HepG2 (cell line): ENCODE data around the gene TRIM25. TPM values are rescaled to one million over a fixed set of nuclear protein-coding genes. Genes with fewer than 3 reads are reported as not detected.

Experiments
- ATF7 ChIP-seq, 2 experiments: fragments of 450-650 bp in 1 of 2; sonication (generic) in 1 of 2; formaldehyde crosslinking in 1 of 2; IDR thresholded peaks; 2 replicates each; pipeline versions ENCODE4 v1.4.0 to v1.6.1; 2016 to 2020; ENCODE audit warnings: antibody characterized with exemption in 1 of 2, mild to moderate bottlenecking in 1 of 2, missing genetic modification reagents in 1 of 2
- CEBPB ChIP-seq: IDR thresholded peaks from 2 replicates; pipeline ENCODE4 v1.6.1; 2011; ENCODE audit warnings: low read depth, low read length, improper control_type of control experiment, borderline replicate concordance
- FOSL2 ChIP-seq: sonication (generic); formaldehyde crosslinking; IDR thresholded peaks from 2 replicates; pipeline ENCODE4 v1.4.0; 2020; ENCODE audit warnings: missing genetic modification reagents
- GFI1 ChIP-seq: sonication (generic); formaldehyde crosslinking; IDR thresholded peaks from 2 replicates; pipeline ENCODE4 v1.5.0; 2020; ENCODE audit warnings: missing genetic modification reagents, mild to moderate bottlenecking, borderline replicate concordance
- HMG20A ChIP-seq: IDR thresholded peaks from 2 replicates; pipeline ENCODE4 v1.6.1; 2016; ENCODE audit warnings: borderline replicate concordance
- KLF9 ChIP-seq: IDR thresholded peaks from 2 replicates; pipeline ENCODE4 v1.6.1; 2016; ENCODE audit warnings: low read depth
- PPARG ChIP-seq: conservative IDR thresholded peaks from 2 replicates; pipeline ENCODE4 v1.6.1; 2016; ENCODE audit warnings: missing biosample characterization, missing genetic modification reagents
- REST ChIP-seq, 2 experiments: IDR thresholded peaks; 2 replicates each; pipeline ENCODE4 v1.6.1; 2011 to 2012; ENCODE audit warnings: low read length in 2 of 2, borderline replicate concordance in 1 of 2, low read depth in 1 of 2, mild to moderate bottlenecking in 1 of 2, moderate library complexity in 1 of 2
- TCF7L2 ChIP-seq: IDR thresholded peaks from 2 replicates; pipeline ENCODE4 v1.6.1; 2011; ENCODE audit warnings: mild to moderate bottlenecking, low read depth, low read length, moderate library complexity
- XBP1 ChIP-seq: sonication (generic); formaldehyde crosslinking; IDR thresholded peaks from 2 replicates; pipeline ENCODE4 v1.5.0; 2020; ENCODE audit warnings: missing genetic modification reagents
- ZNF234 ChIP-seq: sonication (generic); formaldehyde crosslinking; conservative IDR thresholded peaks from 2 replicates; pipeline ENCODE4 v1.5.1; 2020; ENCODE audit warnings: mild to moderate bottlenecking, missing genetic modification reagents
- ZNF24 ChIP-seq: fragments of 450-650 bp; IDR thresholded peaks from 2 replicates; pipeline ENCODE4 v1.6.1; 2017; ENCODE audit warnings: antibody characterized with exemption, mild to moderate bottlenecking
- ZNF263 ChIP-seq: sonication (generic); formaldehyde crosslinking; IDR thresholded peaks from 2 replicates; pipeline ENCODE4 v1.4.0; 2020; ENCODE audit warnings: missing genetic modification reagents
- ZNF333 ChIP-seq: sonication (generic); formaldehyde crosslinking; IDR thresholded peaks from 2 replicates; pipeline ENCODE4 v1.4.0; 2020; ENCODE audit warnings: mild to moderate bottlenecking, missing genetic modification reagents, borderline replicate concordance
- ZNF343 ChIP-seq: sonication (generic); formaldehyde crosslinking; IDR thresholded peaks from 2 replicates; pipeline ENCODE4 v1.4.0; 2020; ENCODE audit warnings: mild to moderate bottlenecking, missing genetic modification reagents
- ZNF883 ChIP-seq: sonication (generic); formaldehyde crosslinking; IDR thresholded peaks from 2 replicates; pipeline ENCODE4 v1.5.1; 2020; ENCODE audit warnings: mild to moderate bottlenecking, missing genetic modification reagents; ENCODE audit errors: not compliant biosample characterization
- polyA plus RNA-seq, 8 experiments: library from polyadenylated mRNA; depleted of rRNA in 3 of 8; stranded (reverse) in 7 of 8; unstranded in 1 of 8; fragments of >200 nt; fragmentation: Illumina TruSeq in 4 of 8; extraction: Trizol in 4 of 8; gene quantifications; 2 replicates each; pipeline versions ENCODE4 v1.2.1 to v1.2.3, GENCODE V29; 2011 to 2016; ENCODE audit warnings: low read depth in 4 of 8, missing spikeins in 1 of 8, mixed read lengths in 1 of 8; ENCODE audit not compliant: insufficient read depth in 1 of 8
- total RNA-seq, 5 experiments: library from RNA; depleted of rRNA; stranded (reverse); fragments of >200 nt; fragmentation: Illumina TruSeq; extraction: Trizol; gene quantifications; 2 replicates each; pipeline ENCODE4 v1.2.3, GENCODE V29; 2016; ENCODE audit warnings: low read depth in 1 of 5
- TF ChIP-seq, protein P1 (sequence below): sonication (generic); formaldehyde crosslinking; IDR thresholded peaks from 2 replicates; pipeline ENCODE4 v1.8.0; 2022; ENCODE audit warnings: mild to moderate bottlenecking, missing genetic modification reagents
- TF ChIP-seq, protein P2 (sequence below): sonication (generic); formaldehyde crosslinking; IDR thresholded peaks from 2 replicates; pipeline ENCODE4 v1.8.1; 2023; ENCODE audit warnings: mild to moderate bottlenecking, missing genetic modification reagents, borderline replicate concordance
- TF ChIP-seq, protein P3 (sequence below): sonication (generic); formaldehyde crosslinking; IDR thresholded peaks from 2 replicates; pipeline ENCODE4 v1.4.0; 2020; ENCODE audit warnings: missing genetic modification reagents
- TF ChIP-seq, protein P4 (sequence below): sonication (generic); formaldehyde crosslinking; IDR thresholded peaks from 2 replicates; pipeline ENCODE4 v1.8.0; 2022; ENCODE audit warnings: missing genetic modification reagents, mild to moderate bottlenecking, inconsistent platforms, borderline replicate concordance

TRIM25 gene
- total and polyA plus RNA-seq, 2 of the 13 experiments (the other 11 are each of a cell fraction or from before 2014, with no cell fraction given), result 30.8 to 42.2 TPM

DNA sequence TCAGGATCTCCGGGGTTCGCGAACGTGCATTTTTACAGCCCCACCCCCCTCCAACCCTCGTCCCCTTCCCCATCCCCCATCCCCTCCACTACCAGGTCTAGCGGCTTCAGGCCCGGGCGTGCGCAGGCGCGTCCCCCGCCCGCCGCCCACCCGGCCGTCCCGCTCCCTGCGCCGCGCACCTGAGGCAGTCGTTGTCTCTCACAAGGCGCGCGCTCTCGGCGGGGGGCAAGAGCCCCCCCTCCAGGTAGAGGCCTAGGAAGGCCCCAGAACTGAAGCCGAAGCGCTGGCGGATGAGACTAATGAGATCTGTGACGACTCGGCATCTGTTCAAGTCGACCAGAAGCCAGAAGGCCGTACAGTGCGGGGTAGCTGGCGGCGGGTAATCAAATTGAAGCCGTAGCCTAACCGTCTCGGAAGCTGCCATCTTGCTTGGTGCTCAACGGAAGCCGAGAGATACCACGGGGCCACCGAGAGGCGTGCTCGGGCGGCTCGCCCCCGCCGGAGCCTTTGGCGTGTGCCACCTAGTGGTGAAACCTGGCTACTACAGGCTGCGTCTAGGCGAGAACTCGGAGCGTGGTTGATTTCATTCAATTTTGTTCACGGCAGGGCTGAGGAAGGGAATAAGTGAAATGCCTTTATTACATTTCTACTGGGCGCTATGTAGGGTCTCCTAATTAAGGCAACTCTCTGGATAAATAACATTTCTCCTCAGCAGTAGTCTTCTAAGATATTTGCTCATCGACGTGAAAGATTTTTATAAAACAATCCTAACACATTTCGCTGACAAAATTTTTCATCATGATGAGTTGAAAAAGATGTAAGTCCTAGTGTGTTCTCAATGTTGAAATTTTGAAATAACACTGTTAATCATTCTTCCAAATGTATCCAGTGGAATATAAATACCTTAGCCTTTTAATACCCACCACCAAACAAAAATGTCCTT is 47.0 kb upstream of the TRIM25 start, which contains the start of gene COIL (continued):
- TF ChIP-seq REST (IDR thresholded peaks at IDR 0.05; ENCODE audit: borderline replicate concordance in 1 of 2, low read depth in 1 of 2, low read length in 2 of 2), result peak in 1 of 2 experiments; percentile 66; a peak in 1 of 4 replicates
- peak; percentile 88 for TF ChIP-seq ZNF883
- TF ChIP-seq, protein P1, sequence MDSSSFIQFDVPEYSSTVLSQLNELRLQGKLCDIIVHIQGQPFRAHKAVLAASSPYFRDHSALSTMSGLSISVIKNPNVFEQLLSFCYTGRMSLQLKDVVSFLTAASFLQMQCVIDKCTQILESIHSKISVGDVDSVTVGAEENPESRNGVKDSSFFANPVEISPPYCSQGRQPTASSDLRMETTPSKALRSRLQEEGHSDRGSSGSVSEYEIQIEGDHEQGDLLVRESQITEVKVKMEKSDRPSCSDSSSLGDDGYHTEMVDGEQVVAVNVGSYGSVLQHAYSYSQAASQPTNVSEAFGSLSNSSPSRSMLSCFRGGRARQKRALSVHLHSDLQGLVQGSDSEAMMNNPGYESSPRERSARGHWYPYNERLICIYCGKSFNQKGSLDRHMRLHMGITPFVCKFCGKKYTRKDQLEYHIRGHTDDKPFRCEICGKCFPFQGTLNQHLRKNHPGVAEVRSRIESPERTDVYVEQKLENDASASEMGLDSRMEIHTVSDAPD (CRISPR knock-in tag), result no peak; the same call in 1 of the 2 replicates
- TF ChIP-seq, protein P2, sequence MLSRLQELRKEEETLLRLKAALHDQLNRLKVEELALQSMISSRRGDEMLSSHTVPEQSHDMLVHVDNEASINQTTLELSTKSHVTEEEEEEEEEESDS (CRISPR knock-in tag), result no peak
- TF ChIP-seq FOSL2, result peak; percentile 47; the same call in 1 of the 2 replicates
- TF ChIP-seq ZNF333, result no peak
- TF ChIP-seq, protein P3, sequence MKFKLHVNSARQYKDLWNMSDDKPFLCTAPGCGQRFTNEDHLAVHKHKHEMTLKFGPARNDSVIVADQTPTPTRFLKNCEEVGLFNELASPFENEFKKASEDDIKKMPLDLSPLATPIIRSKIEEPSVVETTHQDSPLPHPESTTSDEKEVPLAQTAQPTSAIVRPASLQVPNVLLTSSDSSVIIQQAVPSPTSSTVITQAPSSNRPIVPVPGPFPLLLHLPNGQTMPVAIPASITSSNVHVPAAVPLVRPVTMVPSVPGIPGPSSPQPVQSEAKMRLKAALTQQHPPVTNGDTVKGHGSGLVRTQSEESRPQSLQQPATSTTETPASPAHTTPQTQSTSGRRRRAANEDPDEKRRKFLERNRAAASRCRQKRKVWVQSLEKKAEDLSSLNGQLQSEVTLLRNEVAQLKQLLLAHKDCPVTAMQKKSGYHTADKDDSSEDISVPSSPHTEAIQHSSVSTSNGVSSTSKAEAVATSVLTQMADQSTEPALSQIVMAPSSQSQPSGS (CRISPR knock-in tag), result peak; percentile 80
- peak; percentile 47; the same call in 1 of the 2 replicates for TF ChIP-seq ZNF263 (CRISPR knock-in tag)
- no peak for TF ChIP-seq XBP1 (CRISPR knock-in tag)
- no peak for TF ChIP-seq ZNF24
- TF ChIP-seq GFI1 (CRISPR knock-in tag), result peak; percentile 76
- TF ChIP-seq ATF7 (IDR thresholded peaks at IDR 0.05), result no peak
- TF ChIP-seq ATF7 (CRISPR knock-in tag; IDR thresholded peaks at IDR 0.05), result 0 out of 2 replicates have a peak, but pooled peaks have one; percentile 30
- 0 out of 2 replicates have a peak, but pooled peaks have one; percentile 70 for TF ChIP-seq ZNF343 (CRISPR knock-in tag)
- no peak for TF ChIP-seq ZNF234 (CRISPR knock-in tag)
- TF ChIP-seq CEBPB, result no peak
- TF ChIP-seq TCF7L2, result no peak
- TF ChIP-seq HMG20A (CRISPR knock-in tag), result no peak; the same call in 1 of the 2 replicates
- TF ChIP-seq, protein P4, sequence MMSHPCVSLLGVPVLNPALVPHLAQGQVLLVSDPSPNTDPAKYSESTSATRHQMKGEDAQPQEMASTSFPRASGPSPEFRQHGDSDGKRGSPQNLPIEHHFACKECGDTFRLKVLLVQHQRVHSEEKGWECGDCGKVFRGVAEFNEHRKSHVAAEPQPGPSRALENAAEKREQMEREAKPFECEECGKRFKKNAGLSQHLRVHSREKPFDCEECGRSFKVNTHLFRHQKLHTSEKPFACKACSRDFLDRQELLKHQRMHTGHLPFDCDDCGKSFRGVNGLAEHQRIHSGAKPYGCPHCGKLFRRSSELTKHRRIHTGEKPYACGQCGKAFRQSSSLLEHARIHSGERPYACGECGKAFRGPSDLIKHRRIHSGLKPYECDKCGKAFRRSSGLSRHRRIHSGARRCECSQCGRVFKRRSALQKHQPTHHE (CRISPR knock-in tag), result peak; percentile 78; the same call in 1 of the 2 replicates
- TF ChIP-seq PPARG (CRISPR knock-in tag), result peak; percentile 68
- no peak for TF ChIP-seq KLF9
